ENCODE measurements around the gene MPC1. TPM values are rescaled to one million over a fixed set of nuclear protein-coding genes. Genes with fewer than 3 reads are reported as not detected.

MPC1 gene
- total RNA-seq, 1 donor from 2014 or later: 32.0 TPM

DNA sequence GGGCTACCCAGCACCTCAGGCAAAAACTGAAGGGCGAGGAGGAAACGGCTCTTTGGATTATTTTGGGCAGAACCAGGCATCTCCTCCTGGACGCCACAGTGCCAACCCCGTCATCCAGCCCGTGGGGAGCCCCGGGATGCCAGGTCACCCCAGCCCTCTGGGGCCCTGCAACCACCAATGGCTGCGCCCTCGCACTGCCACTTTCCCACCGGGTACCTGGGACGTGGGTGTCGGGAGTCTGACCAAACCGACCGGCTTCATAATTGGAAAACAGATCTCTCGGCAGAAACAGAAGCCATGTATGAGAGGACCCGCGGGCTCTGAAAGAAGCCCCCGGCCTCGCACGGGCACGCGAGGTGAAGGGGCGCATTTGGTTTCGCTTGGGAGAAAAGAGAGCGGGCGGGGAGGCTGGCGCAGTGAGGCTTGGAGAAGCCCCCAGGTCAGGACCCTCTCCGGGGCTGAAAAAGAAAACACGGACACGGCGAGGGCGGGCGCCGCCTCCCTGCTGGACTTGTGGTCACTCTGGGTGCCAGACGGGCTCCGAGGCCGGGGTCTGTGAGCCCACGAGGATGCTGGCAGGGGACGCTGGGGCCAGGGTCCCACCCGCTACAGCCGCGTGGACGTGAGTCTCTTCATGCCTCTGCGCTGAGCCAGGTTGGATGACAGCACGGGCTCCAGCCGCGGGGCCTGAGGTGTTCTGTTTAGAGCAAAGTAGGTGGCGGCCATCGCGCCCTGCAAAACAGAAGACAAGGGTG, 29.6 kb upstream of the MPC1 start:
- no peak for DNase-seq (ENCODE audit: low read depth, low spot score)
- H3K27me3 Mint-ChIP-seq (ENCODE audit: low read depth): no peaks in the 10 kb centered on the region
- no peak overlapping the region for H3K4me3 Mint-ChIP-seq
- TF ChIP-seq CTCF (conservative IDR thresholded peaks at IDR 0.05): no peak
- H3K4me1 Mint-ChIP-seq: no peaks in the 10 kb centered on the region
- no peak overlapping the region for H3K27ac Mint-ChIP-seq (ENCODE audit: unreplicated experiment)
- peaks cover 12% of the 10 kb centered on the region for H3K9me3 Mint-ChIP-seq
- H3K36me3 Mint-ChIP-seq (ENCODE audit: low read depth): peaks cover 22% of the 10 kb centered on the region

- H3K27ac Mint-ChIP-seq (ENCODE audit: unreplicated experiment): no peak overlapping the region
Observed at GRCh38 chr6:166411721-166412151, 29.0 kb upstream of the MPC1 start.

GRCh38 chr6:166411271-166411670, 28.5 kb upstream of the MPC1 start:
- Mint-ChIP-seq H3K27ac (ENCODE audit: unreplicated experiment) (no peak overlapping the region), H3K4me1 (no peaks in the 10 kb centered on the region), H3K4me3 (no peak overlapping the region), H3K36me3 (ENCODE audit: low read depth) (peaks cover 11% of the 10 kb centered on the region), H3K27me3 (ENCODE audit: low read depth) (no peaks in the 10 kb centered on the region), H3K9me3 (peaks cover 6% of the 10 kb centered on the region)
- DNase-seq (ENCODE audit: low read depth, low spot score): no peak
- TF ChIP-seq CTCF (conservative IDR thresholded peaks at IDR 0.05): no peak

More at GRCh38 chr6:166411721-166412151, 29.0 kb upstream of the MPC1 start:
- peaks cover 16% of the 10 kb centered on the region for H3K36me3 Mint-ChIP-seq (ENCODE audit: low read depth)
- TF ChIP-seq CTCF (conservative IDR thresholded peaks at IDR 0.05): no peak
- no peaks in the 10 kb centered on the region for H3K4me1 Mint-ChIP-seq
- no peaks in the 10 kb centered on the region for H3K27me3 Mint-ChIP-seq (ENCODE audit: low read depth)
- peaks cover 10% of the 10 kb centered on the region for H3K9me3 Mint-ChIP-seq
- no peak overlapping the region for H3K4me3 Mint-ChIP-seq
- DNase-seq (ENCODE audit: low read depth, low spot score): no peak

DNA sequence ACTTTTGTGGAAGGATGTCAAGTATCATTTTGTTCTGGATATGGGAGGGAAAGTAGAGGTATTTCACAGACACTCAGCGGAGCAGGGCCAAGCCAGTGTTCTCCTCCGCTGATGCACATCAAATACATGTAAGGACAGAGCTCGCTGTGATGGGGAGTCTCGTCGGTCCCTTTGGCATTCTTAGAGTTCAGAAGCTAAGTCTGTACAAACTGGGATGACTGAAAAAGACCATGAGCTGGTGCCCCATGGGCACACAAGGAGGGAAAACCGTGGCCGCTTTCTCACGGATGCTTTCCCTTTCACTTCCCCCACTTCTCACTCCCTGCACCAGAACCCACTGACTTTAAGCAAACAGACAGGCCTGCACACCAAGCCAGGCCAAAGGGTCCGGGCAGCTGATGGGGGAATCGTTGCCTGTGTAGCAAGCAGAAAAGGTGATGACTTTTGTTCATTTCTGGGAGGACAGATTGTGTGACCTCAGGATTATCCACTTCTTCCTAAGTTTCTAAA, 27.7 kb upstream of the MPC1 start:
- peaks cover 3% of the 10 kb centered on the region for H3K36me3 Mint-ChIP-seq (ENCODE audit: low read depth)
- no peak for TF ChIP-seq CTCF (conservative IDR thresholded peaks at IDR 0.05)
- peaks cover 2% of the 10 kb centered on the region for H3K9me3 Mint-ChIP-seq
- no peaks in the 10 kb centered on the region for H3K27me3 Mint-ChIP-seq (ENCODE audit: low read depth)
- H3K4me3 Mint-ChIP-seq: no peak overlapping the region
- H3K27ac Mint-ChIP-seq (ENCODE audit: unreplicated experiment): no peak overlapping the region
- no peaks in the 10 kb centered on the region for H3K4me1 Mint-ChIP-seq
- DNase-seq (ENCODE audit: low read depth, low spot score): no peak

- Mint-ChIP-seq H3K27me3 (ENCODE audit: low read depth) (no peaks in the 10 kb centered on the region), H3K36me3 (ENCODE audit: low read depth) (no peaks in the 10 kb centered on the region), H3K4me3 (no peak overlapping the region), H3K4me1 (no peaks in the 10 kb centered on the region), H3K27ac (ENCODE audit: unreplicated experiment) (no peak overlapping the region), H3K9me3 (no peaks in the 10 kb centered on the region)
- TF ChIP-seq CTCF (conservative IDR thresholded peaks at IDR 0.05): no peak
- DNase-seq (ENCODE audit: low read depth, low spot score): no peak
Observed at GRCh38 chr6:166408936-166409755, 26.4 kb upstream of the MPC1 start.
